HG03571 (cell line): ENCODE results near the gene MAP2K7.
"Not testable (repeated sequence)": the region's sequence is repeated elsewhere in the genome, so short reads cannot be mapped to it uniquely, and the experiment has no call there.

ENCODE experiments used
- ATAC-seq: cut with Tn5 transposase; IDR thresholded peaks from one replicate; pipeline ENCODE4 v1.9.1; 2021; ENCODE audit not compliant: unreplicated experiment

The MAP2K7 gene

GRCh38 chr19:7959211-7959610, 55.5 kb downstream of the MAP2K7 start:
- ATAC-seq = no peak

DNA sequence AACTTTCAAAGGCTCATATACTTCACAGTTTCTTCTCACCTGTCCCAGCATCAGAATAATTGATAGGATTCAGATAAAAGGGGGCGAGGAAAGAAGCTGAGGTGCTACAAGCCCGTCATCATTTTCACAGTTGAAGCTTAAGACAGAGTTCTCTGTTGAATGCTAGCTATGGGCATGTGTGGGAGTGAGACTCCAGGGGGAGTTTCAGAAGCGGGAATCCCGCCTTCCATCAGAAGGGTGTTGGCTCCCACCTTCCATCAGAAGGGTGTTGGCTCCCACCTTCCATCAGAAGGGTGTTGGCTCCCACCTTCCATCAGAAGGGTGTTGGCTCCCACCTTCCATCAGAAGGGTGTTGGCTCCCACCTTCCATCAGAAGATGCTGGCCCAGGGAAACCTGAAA, 57.4 kb downstream of the MAP2K7 start:
- not testable (repeated sequence) for ATAC-seq

- ATAC-seq = no peak
Observed at GRCh38 chr19:7961920-7962626, 58.4 kb downstream of the MAP2K7 start.

GRCh38 chr19:7962644-7963268, 59.1 kb downstream of the MAP2K7 start:
- no peak for ATAC-seq

GRCh38 chr19:7963566-7963965, 59.9 kb downstream of the MAP2K7 start:
- no peak for ATAC-seq
